C4-2B (cell line): ENCODE results near the gene SNRNP48.

Source experiments
- ZFX ChIP-seq: fragments of 450-650 bp; IDR thresholded peaks from 2 replicates; pipeline ENCODE4 v1.6.1; 2017
- TF ChIP-seq, protein P1 (sequence below): fragments of 450-650 bp; conservative IDR thresholded peaks from 2 replicates; pipeline ENCODE4 v1.5.1; 2017; ENCODE audit warnings: mild to moderate bottlenecking

- TF ChIP-seq, protein P1, sequence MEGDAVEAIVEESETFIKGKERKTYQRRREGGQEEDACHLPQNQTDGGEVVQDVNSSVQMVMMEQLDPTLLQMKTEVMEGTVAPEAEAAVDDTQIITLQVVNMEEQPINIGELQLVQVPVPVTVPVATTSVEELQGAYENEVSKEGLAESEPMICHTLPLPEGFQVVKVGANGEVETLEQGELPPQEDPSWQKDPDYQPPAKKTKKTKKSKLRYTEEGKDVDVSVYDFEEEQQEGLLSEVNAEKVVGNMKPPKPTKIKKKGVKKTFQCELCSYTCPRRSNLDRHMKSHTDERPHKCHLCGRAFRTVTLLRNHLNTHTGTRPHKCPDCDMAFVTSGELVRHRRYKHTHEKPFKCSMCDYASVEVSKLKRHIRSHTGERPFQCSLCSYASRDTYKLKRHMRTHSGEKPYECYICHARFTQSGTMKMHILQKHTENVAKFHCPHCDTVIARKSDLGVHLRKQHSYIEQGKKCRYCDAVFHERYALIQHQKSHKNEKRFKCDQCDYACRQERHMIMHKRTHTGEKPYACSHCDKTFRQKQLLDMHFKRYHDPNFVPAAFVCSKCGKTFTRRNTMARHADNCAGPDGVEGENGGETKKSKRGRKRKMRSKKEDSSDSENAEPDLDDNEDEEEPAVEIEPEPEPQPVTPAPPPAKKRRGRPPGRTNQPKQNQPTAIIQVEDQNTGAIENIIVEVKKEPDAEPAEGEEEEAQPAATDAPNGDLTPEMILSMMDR = no peak
- no peak for TF ChIP-seq ZFX
Measured at GRCh38 chr6:7572213-7572943, 17.6 kb upstream of the SNRNP48 start.
